Gastrocnemius medialis (tissue), 4 donors: Measurements from ENCODE around the gene MED10.

ENCODE experiments used
- POLR2A ChIP-seq, 2 donors: fragments of 450-650 bp; IDR thresholded peaks; one replicate each; pipeline ENCODE4 v1.6.1; 2017; ENCODE audit warnings: antibody characterized with exemption in 2 of 2, mild to moderate bottlenecking in 2 of 2, moderate library complexity in 2 of 2
- TF ChIP-seq, protein P1 (sequence below), 5 experiments: fragments of 450-650 bp in 3 of 5; fragments of 200-600 bp in 2 of 5; sonication (generic) in 2 of 5; IDR thresholded peaks in 4 of 5; conservative IDR thresholded peaks in 1 of 5; 1 replicate in 4 of 5; 2 replicates in 1 of 5; pipeline ENCODE4 v1.5.1; 2016 to 2019; ENCODE audit warnings: antibody characterized with exemption in 5 of 5, mild to moderate bottlenecking in 3 of 5, moderate library complexity in 3 of 5

- no peak for TF ChIP-seq POLR2A (IDR thresholded peaks at IDR 0.05)
- TF ChIP-seq, protein P1, sequence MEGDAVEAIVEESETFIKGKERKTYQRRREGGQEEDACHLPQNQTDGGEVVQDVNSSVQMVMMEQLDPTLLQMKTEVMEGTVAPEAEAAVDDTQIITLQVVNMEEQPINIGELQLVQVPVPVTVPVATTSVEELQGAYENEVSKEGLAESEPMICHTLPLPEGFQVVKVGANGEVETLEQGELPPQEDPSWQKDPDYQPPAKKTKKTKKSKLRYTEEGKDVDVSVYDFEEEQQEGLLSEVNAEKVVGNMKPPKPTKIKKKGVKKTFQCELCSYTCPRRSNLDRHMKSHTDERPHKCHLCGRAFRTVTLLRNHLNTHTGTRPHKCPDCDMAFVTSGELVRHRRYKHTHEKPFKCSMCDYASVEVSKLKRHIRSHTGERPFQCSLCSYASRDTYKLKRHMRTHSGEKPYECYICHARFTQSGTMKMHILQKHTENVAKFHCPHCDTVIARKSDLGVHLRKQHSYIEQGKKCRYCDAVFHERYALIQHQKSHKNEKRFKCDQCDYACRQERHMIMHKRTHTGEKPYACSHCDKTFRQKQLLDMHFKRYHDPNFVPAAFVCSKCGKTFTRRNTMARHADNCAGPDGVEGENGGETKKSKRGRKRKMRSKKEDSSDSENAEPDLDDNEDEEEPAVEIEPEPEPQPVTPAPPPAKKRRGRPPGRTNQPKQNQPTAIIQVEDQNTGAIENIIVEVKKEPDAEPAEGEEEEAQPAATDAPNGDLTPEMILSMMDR (IDR thresholded peaks at IDR 0.05 in 4 of 5, conservative IDR thresholded peaks at IDR 0.05 in 1 of 5): no peak
These were observed 18.6 kb upstream of the MED10 start for GRCh38 chr5:6396836-6397535.
